H9 (cell line): ENCODE results near the gene MRPL36. TPM values are rescaled to one million over a fixed set of nuclear protein-coding genes. Genes with fewer than 3 reads are reported as not detected.

Source experiments
- DNase-seq: peaks from one replicate; pipeline ENCODE4 v3.0.0-alpha.2; 2017
- H2AFZ ChIP-seq: one replicate; pipeline ENCODE4 v1.6.1; 2013; ENCODE audit warnings: mild to moderate bottlenecking, low read length, control low read depth, moderate library complexity
- H2AK5ac ChIP-seq: 2 replicates; pipeline ENCODE4 v1.6.1; 2013; ENCODE audit warnings: low read length, control low read depth, mixed read lengths; ENCODE audit not compliant: insufficient read length
- H2BK120ac ChIP-seq: one replicate; pipeline ENCODE4 v1.6.1; 2013; ENCODE audit warnings: low read depth, mild to moderate bottlenecking, low read length, control low read depth, inconsistent platforms; ENCODE audit not compliant: poor library complexity, severe bottlenecking
- H2BK12ac ChIP-seq: 2 replicates; pipeline ENCODE4 v1.6.1; 2013; ENCODE audit warnings: low read length, control low read depth, mixed read lengths, low read depth; ENCODE audit not compliant: insufficient read length
- H2BK15ac ChIP-seq: 2 replicates; pipeline ENCODE4 v1.6.1; 2013; ENCODE audit warnings: low read depth, low read length, control low read depth
- H2BK20ac ChIP-seq: one replicate; pipeline ENCODE4 v1.6.1; 2013; ENCODE audit warnings: low read depth, mild to moderate bottlenecking, low read length, control low read depth, inconsistent platforms; ENCODE audit not compliant: poor library complexity, severe bottlenecking
- H2BK5ac ChIP-seq: 2 replicates; pipeline ENCODE4 v1.6.1; 2013; ENCODE audit warnings: low read length, control low read depth, mixed read lengths; ENCODE audit not compliant: insufficient read length
- H3K14ac ChIP-seq: 2 replicates; pipeline ENCODE4 v1.6.1; 2013; ENCODE audit warnings: low read length, control low read depth; ENCODE audit not compliant: insufficient read depth
- H3K18ac ChIP-seq: 2 replicates; pipeline ENCODE4 v1.6.1; 2013; ENCODE audit warnings: low read depth, mild to moderate bottlenecking, mixed read lengths, low read length, control low read depth; ENCODE audit not compliant: insufficient read length
- H3K23ac ChIP-seq: 2 replicates; pipeline ENCODE4 v1.6.1; 2013; ENCODE audit warnings: low read length, control low read depth, mixed read lengths, low read depth; ENCODE audit not compliant: insufficient read length
- H3K23me2 ChIP-seq: 2 replicates; pipeline ENCODE4 v1.6.1; 2013; ENCODE audit warnings: low read depth, mild to moderate bottlenecking, mixed read lengths, low read length, control low read depth; ENCODE audit not compliant: insufficient read length, poor library complexity, severe bottlenecking
- H3K27ac ChIP-seq: 2 replicates; pipeline ENCODE4 v1.5.1; 2013; ENCODE audit warnings: low read length, control low read depth, mixed read lengths, low read depth; ENCODE audit not compliant: insufficient read length
- H3K27me3 ChIP-seq: 2 replicates; pipeline ENCODE4 v1.6.1; 2013; ENCODE audit warnings: low read length, control low read depth, inconsistent platforms; ENCODE audit not compliant: insufficient read depth
- H3K4ac ChIP-seq: 2 replicates; pipeline ENCODE4 v1.6.1; 2013; ENCODE audit warnings: low read depth, mild to moderate bottlenecking, control low read depth, inconsistent platforms, low read length, moderate library complexity
- H3K4me1 ChIP-seq: 2 replicates; pipeline ENCODE4 v1.6.1; 2013; ENCODE audit warnings: low read length, control low read depth, inconsistent platforms; ENCODE audit not compliant: insufficient read depth
- H3K4me2 ChIP-seq: 2 replicates; pipeline ENCODE4 v1.6.1; 2013; ENCODE audit warnings: low read length, control low read depth, mixed read lengths; ENCODE audit not compliant: insufficient read length, insufficient read depth
- H3K56ac ChIP-seq: 2 replicates; pipeline ENCODE4 v1.6.1; 2013; ENCODE audit warnings: low read depth, mild to moderate bottlenecking, mixed read lengths, low read length, control low read depth; ENCODE audit not compliant: insufficient read length
- H3K79me1 ChIP-seq: 2 replicates; pipeline ENCODE4 v1.6.1; 2013; ENCODE audit warnings: low read depth, mild to moderate bottlenecking, moderate library complexity, low read length, control low read depth, inconsistent platforms; ENCODE audit not compliant: insufficient read depth, poor library complexity, severe bottlenecking
- H3K79me2 ChIP-seq: 2 replicates; pipeline ENCODE4 v1.6.1; 2013; ENCODE audit warnings: low read length, control low read depth, inconsistent platforms; ENCODE audit not compliant: insufficient read depth
- H3K9ac ChIP-seq: 2 replicates; pipeline ENCODE4 v1.6.1; 2013; ENCODE audit warnings: low read length, control low read depth, mixed read lengths; ENCODE audit not compliant: insufficient read length; ENCODE audit errors: extremely low read depth
- H3K9me3 ChIP-seq: one replicate; pipeline ENCODE4 v1.6.1; 2013; ENCODE audit warnings: low read depth, low read length, inconsistent platforms; ENCODE audit not compliant: control insufficient read depth
- H3T11ph ChIP-seq: one replicate; pipeline ENCODE4 v1.6.1; 2013; ENCODE audit warnings: mild to moderate bottlenecking, low read length, control low read depth, inconsistent platforms
- H4K20me1 ChIP-seq: one replicate; pipeline ENCODE4 v1.6.1; 2013; ENCODE audit not compliant: control insufficient read depth, insufficient read length, insufficient read depth
- H4K5ac ChIP-seq: 2 replicates; pipeline ENCODE4 v1.6.1; 2013; ENCODE audit warnings: low read depth, mild to moderate bottlenecking, mixed read lengths, low read length, control low read depth; ENCODE audit not compliant: insufficient read length
- H4K8ac ChIP-seq: replicated peaks from 2 replicates; pipeline ENCODE4 v1.6.1; 2013; ENCODE audit warnings: low read length, control low read depth, mixed read lengths, low read depth; ENCODE audit not compliant: insufficient read length
- H4K91ac ChIP-seq: 2 replicates; pipeline ENCODE4 v1.6.1; 2013; ENCODE audit warnings: low read depth, mild to moderate bottlenecking, moderate library complexity, mixed read lengths, low read length, control low read depth; ENCODE audit not compliant: insufficient read length
- H3K27ac Mint-ChIP-seq, 3 experiments: 2 replicates in 2 of 3; 3 replicates in 1 of 3; pipeline ENCODE4 v1.8.0; 2020 to 2021; ENCODE audit warnings: mixed read lengths in 3 of 3, mild to moderate bottlenecking in 1 of 3, moderate library complexity in 1 of 3
- H3K27me3 Mint-ChIP-seq: 2 replicates; pipeline ENCODE4 v1.8.0; 2021; ENCODE audit warnings: low read depth, mild to moderate bottlenecking, moderate library complexity, mixed read lengths
- H3K36me3 Mint-ChIP-seq, 3 experiments: 2 replicates in 2 of 3; 3 replicates in 1 of 3; pipeline ENCODE4 v1.8.0; 2020 to 2021; ENCODE audit warnings: low read depth in 3 of 3, mixed read lengths in 3 of 3; ENCODE audit not compliant: insufficient read depth in 1 of 3
- H3K4me1 Mint-ChIP-seq, 2 experiments: 2 replicates each; pipeline ENCODE4 v1.8.0; 2020; ENCODE audit warnings: mixed read lengths in 2 of 2
- H3K4me3 Mint-ChIP-seq, 2 experiments: 2 replicates in 1 of 2; 3 replicates in 1 of 2; pipeline ENCODE4 v1.8.0; 2020 to 2021; ENCODE audit warnings: mild to moderate bottlenecking in 2 of 2, mixed read lengths in 2 of 2, moderate library complexity in 1 of 2
- H3K9me3 Mint-ChIP-seq, 2 experiments: 2 replicates in 1 of 2; 3 replicates in 1 of 2; pipeline ENCODE4 v1.8.0; 2020; ENCODE audit warnings: mild to moderate bottlenecking in 2 of 2, mixed read lengths in 2 of 2, moderate library complexity in 1 of 2
- WGBS: extraction: QIAGEN DNeasy Blood & Tissue Kit; methylation state at CpG from one replicate; pipeline ENCODE4 v1.1.7; 2013; ENCODE audit warnings: missing lambda C conversion rate, low lambda C conversion rate, mixed read lengths; ENCODE audit not compliant: insufficient read length; ENCODE audit errors: extremely low coverage; 5-methylcytosine and 5-hydroxymethylcytosine counted together
- total RNA-seq: library from RNA; stranded (reverse); gene quantifications from 2 replicates; pipeline ENCODE4 v1.2.1, GENCODE V29; 2021
- TF ChIP-seq, protein P1 (sequence below): fragments of 200-600 bp; sonication (generic); conservative IDR thresholded peaks from 3 replicates; pipeline ENCODE4 v1.8.0; 2021; ENCODE audit warnings: antibody characterized with exemption, mild to moderate bottlenecking

MRPL36 gene
- total RNA-seq, 1 experiment from 2014 or later = 67.3 TPM

DNA sequence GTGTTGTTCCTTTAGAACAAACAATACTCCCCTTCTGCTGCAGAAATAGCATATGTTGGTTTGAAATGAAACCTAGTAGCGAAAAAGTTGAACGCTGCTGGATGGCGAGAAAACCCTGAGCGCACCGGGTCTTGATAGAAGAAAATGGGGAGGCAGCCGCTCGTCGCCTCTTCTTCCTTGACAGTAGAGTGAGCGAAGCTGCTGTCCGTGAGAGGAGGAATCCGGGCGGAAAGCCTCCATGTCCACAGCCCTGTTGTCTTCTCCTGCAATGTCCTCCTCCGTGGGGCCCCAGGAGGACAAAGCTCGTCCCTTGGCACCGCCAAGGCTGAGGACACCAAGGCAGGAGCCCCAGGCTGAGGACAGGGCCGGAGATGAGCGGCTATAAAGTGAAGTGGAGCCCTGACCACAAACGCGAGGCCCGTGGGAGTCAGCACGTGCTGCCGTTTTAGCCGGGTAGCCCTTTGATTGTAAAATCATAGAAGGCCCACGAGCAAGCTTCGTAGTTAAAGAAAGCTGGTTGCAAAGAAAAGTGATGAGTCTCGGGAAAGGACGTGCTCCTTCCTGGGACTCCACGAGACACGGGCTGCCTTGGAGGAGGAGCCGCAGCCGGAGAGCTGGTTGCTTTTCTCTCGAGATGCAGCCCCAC, 35.6 kb downstream of the MRPL36 start:
- Mint-ChIP-seq H3K4me3 (no peak overlapping the region), H3K27me3 (peaks cover 10% of the 10 kb centered on the region), H3K36me3 (no peaks in the 10 kb centered on the region), H3K9me3 (no peaks in the 10 kb centered on the region; a peak in 1 of 5 replicates), H3K27ac (0 out of 7 replicates have a peak overlapping the region, but pooled peaks of 1 of the 3 experiments have one; percentile 32), H3K4me1 (peaks cover 7 to 13% of the 10 kb centered on the region in 2 experiments; a peak in 3 of 4 replicates)
- no peak overlapping the region for H2BK120ac ChIP-seq
- H3K27me3 ChIP-seq = no peaks in the 10 kb centered on the region; the same call in 1 of the 2 replicates
- no peaks in the 10 kb centered on the region for H3K9me3 ChIP-seq
- H3K79me1 ChIP-seq = no peaks in the 10 kb centered on the region
- H4K91ac ChIP-seq = no peak overlapping the region
- H3K79me2 ChIP-seq = no peaks in the 10 kb centered on the region
- H4K20me1 ChIP-seq = no peaks in the 10 kb centered on the region
- no CpG with 5 or more reads among the region's 32 CpGs for WGBS
- H2BK15ac ChIP-seq = no peak overlapping the region
- no peak overlapping the region for H3K4me2 ChIP-seq
- no peak overlapping the region for H2AFZ ChIP-seq
- H3K9ac ChIP-seq = no peak overlapping the region
- no peak overlapping the region for H3K14ac ChIP-seq
- TF ChIP-seq, protein P1, sequence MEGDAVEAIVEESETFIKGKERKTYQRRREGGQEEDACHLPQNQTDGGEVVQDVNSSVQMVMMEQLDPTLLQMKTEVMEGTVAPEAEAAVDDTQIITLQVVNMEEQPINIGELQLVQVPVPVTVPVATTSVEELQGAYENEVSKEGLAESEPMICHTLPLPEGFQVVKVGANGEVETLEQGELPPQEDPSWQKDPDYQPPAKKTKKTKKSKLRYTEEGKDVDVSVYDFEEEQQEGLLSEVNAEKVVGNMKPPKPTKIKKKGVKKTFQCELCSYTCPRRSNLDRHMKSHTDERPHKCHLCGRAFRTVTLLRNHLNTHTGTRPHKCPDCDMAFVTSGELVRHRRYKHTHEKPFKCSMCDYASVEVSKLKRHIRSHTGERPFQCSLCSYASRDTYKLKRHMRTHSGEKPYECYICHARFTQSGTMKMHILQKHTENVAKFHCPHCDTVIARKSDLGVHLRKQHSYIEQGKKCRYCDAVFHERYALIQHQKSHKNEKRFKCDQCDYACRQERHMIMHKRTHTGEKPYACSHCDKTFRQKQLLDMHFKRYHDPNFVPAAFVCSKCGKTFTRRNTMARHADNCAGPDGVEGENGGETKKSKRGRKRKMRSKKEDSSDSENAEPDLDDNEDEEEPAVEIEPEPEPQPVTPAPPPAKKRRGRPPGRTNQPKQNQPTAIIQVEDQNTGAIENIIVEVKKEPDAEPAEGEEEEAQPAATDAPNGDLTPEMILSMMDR = no peak
- H3K4ac ChIP-seq = no peak overlapping the region
- no peak overlapping the region for H2BK12ac ChIP-seq
- no peaks in the 10 kb centered on the region for H3K23me2 ChIP-seq
- no peak overlapping the region for H3K56ac ChIP-seq
- H2AK5ac ChIP-seq = no peak overlapping the region
- H3K4me1 ChIP-seq = no peaks in the 10 kb centered on the region; the same call in 1 of the 2 replicates
- peak; percentile 26 for DNase-seq
- no peak overlapping the region for H3K27ac ChIP-seq
- H4K8ac ChIP-seq = no peak overlapping the region
- H3T11ph ChIP-seq = no peak overlapping the region
- H2BK5ac ChIP-seq = no peak overlapping the region
- H2BK20ac ChIP-seq = no peak overlapping the region
- H4K5ac ChIP-seq = no peak overlapping the region
- H3K18ac ChIP-seq = no peak overlapping the region
- no peak overlapping the region for H3K23ac ChIP-seq
